A673 (cell line): Measurements from ENCODE around the gene ZNF689. TPM values are rescaled to one million over a fixed set of nuclear protein-coding genes. Genes with fewer than 3 reads are reported as not detected.

Source experiments
- BruUV-seq: library from RNA; stranded (reverse); fragments of 400-500 nt; replicated peaks from 2 replicates; lab custom pipeline; 2021; lab: Mats Ljungman, UMichigan
- CTCF ChIA-PET: fragments of 300-600 bp; sonication (Branson Sonifier 250); formaldehyde crosslinking; loops from one replicate; lab custom pipeline; 2022; ENCODE audit warnings: antibody characterized with exemption; lab: Charles Lee
- POLR2A ChIA-PET: fragments of 300-600 bp; sonication (Branson Sonifier 250); formaldehyde crosslinking; loops from one replicate; lab custom pipeline; 2022; ENCODE audit warnings: antibody characterized with exemption; ENCODE audit not compliant: low non-redundant PET; lab: Charles Lee
- DNase-seq: peaks from one replicate; pipeline ENCODE4 v3.0.0-alpha.2; 2015; ENCODE audit warnings: low spot score
- H3K27ac ChIP-seq: fragments of 200-600 bp; sonication (generic); 2 replicates; pipeline ENCODE4 v1.5.1; 2016; ENCODE audit warnings: mixed run types, low read depth, mild to moderate bottlenecking, mixed read lengths, antibody characterized with exemption, low read length; ENCODE audit not compliant: poor library complexity, severe bottlenecking
- H3K27me3 ChIP-seq: fragments of 200-600 bp; sonication (generic); replicated peaks from 2 replicates; pipeline ENCODE4 v1.6.1; 2017; ENCODE audit warnings: mixed run types, low read depth, mild to moderate bottlenecking, mixed read lengths, antibody characterized with exemption, low read length; ENCODE audit not compliant: insufficient read depth, poor library complexity
- H3K36me3 ChIP-seq: fragments of 200-600 bp; sonication (generic); 2 replicates; pipeline ENCODE4 v1.6.1; 2016; ENCODE audit warnings: mixed run types, mild to moderate bottlenecking, mixed read lengths, antibody characterized with exemption, low read length; ENCODE audit not compliant: insufficient read depth, poor library complexity, severe bottlenecking
- H3K4me1 ChIP-seq: fragments of 200-600 bp; sonication (generic); 2 replicates; pipeline ENCODE4 v1.6.1; 2017; ENCODE audit warnings: mixed run types, mild to moderate bottlenecking, mixed read lengths, antibody characterized with exemption, low read length; ENCODE audit not compliant: insufficient read depth, poor library complexity, severe bottlenecking
- H3K4me3 ChIP-seq: fragments of 200-600 bp; sonication (generic); 2 replicates; pipeline ENCODE4 v1.5.1; 2016; ENCODE audit warnings: low read depth, mixed run types, mild to moderate bottlenecking, mixed read lengths, low read length; ENCODE audit not compliant: poor library complexity, severe bottlenecking
- H3K9me3 ChIP-seq: fragments of 200-600 bp; sonication (generic); 2 replicates; pipeline ENCODE4 v1.6.1; 2016; ENCODE audit warnings: mixed run types, low read depth, mild to moderate bottlenecking, mixed read lengths, antibody characterized with exemption, low read length; ENCODE audit not compliant: poor library complexity, severe bottlenecking
- CTCF ChIP-seq: fragments of 300-800, 200-600 bp; sonication (generic); conservative IDR thresholded peaks from 2 replicates; pipeline ENCODE4 v1.5.1; 2017; ENCODE audit warnings: low read depth, mild to moderate bottlenecking, antibody characterized with exemption, low read length, moderate library complexity, mixed read lengths
- EZH2 ChIP-seq: fragments of 200-600 bp; sonication (generic); IDR thresholded peaks from 2 replicates; pipeline ENCODE4 v1.6.1; 2017; ENCODE audit warnings: borderline replicate concordance, low read depth, mild to moderate bottlenecking, mixed read lengths, antibody characterized with exemption, low read length; ENCODE audit not compliant: poor library complexity, severe bottlenecking
- intact Hi-C: fragments of 100-400 bp; cut with micrococcal nuclease; formaldehyde crosslinking; loops from one replicate; pipeline ENCODE4 v1.10.0; 2022; ENCODE audit not compliant: unreplicated experiment
- total RNA-seq: library from RNA; stranded (reverse); gene quantifications from 2 replicates; pipeline ENCODE4 v1.2.3, GENCODE V29; 2021

The ZNF689 gene
- total RNA-seq, 1 experiment from 2014 or later, result 21.1 TPM

- H3K4me3 ChIP-seq, result no peak overlapping the region
- H3K9me3 ChIP-seq, result no peaks in the 10 kb centered on the region
- H3K4me1 ChIP-seq, result no peaks in the 10 kb centered on the region
- H3K36me3 ChIP-seq, result no peaks in the 10 kb centered on the region
- no peaks in the 10 kb centered on the region for H3K27me3 ChIP-seq
- no peak for DNase-seq
- intact Hi-C loops, result loop anchor here (10.0 kb wide), 2 partner anchors 62 to 578 kb away; no protein-coding TSS in a partner anchor
- BruUV-seq, result no TSS peak
- H3K27ac ChIP-seq, result no peak overlapping the region
- CTCF ChIA-PET, result no interaction called here
- POLR2A ChIA-PET, result no interaction called here
- TF ChIP-seq EZH2 (no peak), CTCF (no peak)
Observed at GRCh38 chr16:30622455-30623032, 12.4 kb upstream of the ZNF689 start.

GRCh38 chr16:30621765-30622164 is 11.6 kb upstream of the ZNF689 start:
- ChIA-PET POLR2A (no interaction called here), CTCF (interaction anchor here (1.1 kb wide), 1 partner anchor 173 kb away, joined by 3 read pairs; no protein-coding TSS in a partner anchor)
- H3K27ac ChIP-seq, result no peak overlapping the region
- no peak for DNase-seq
- H3K4me3 ChIP-seq, result no peak overlapping the region
- H3K36me3 ChIP-seq, result no peaks in the 10 kb centered on the region
- intact Hi-C loops, result loop anchor here (10.0 kb wide), 2 partner anchors 63 to 577 kb away; no protein-coding TSS in a partner anchor
- TF ChIP-seq EZH2 (no peak), CTCF (no peak)
- no peaks in the 10 kb centered on the region for H3K4me1 ChIP-seq
- no peaks in the 10 kb centered on the region for H3K9me3 ChIP-seq
- no peaks in the 10 kb centered on the region for H3K27me3 ChIP-seq
- no TSS peak for BruUV-seq

GRCh38 chr16:30620169-30620568 is 10.0 kb upstream of the ZNF689 start:
- H3K36me3 ChIP-seq, result no peaks in the 10 kb centered on the region
- H3K27me3 ChIP-seq, result no peaks in the 10 kb centered on the region
- intact Hi-C loops, result loop anchor here (10.0 kb wide), 2 partner anchors 65 to 575 kb away; no protein-coding TSS in a partner anchor
- POLR2A ChIA-PET, result interaction anchor here (0.7 kb wide), 1 partner anchor 141 kb away, joined by 3 read pairs; no protein-coding TSS in a partner anchor
- H3K4me3 ChIP-seq, result no peak overlapping the region
- CTCF ChIA-PET, result interaction anchor here (1.0 kb wide), 1 partner anchor 9 kb away, joined by 5 read pairs; no protein-coding TSS in a partner anchor
- DNase-seq, result no peak
- no peaks in the 10 kb centered on the region for H3K9me3 ChIP-seq
- TF ChIP-seq EZH2 (no peak), CTCF (no peak)
- BruUV-seq, result no TSS peak
- H3K27ac ChIP-seq, result no peak overlapping the region
- no peaks in the 10 kb centered on the region for H3K4me1 ChIP-seq
